Motor neuron (in vitro differentiated cells): ENCODE data around the gene PARVA. TPM values are rescaled to one million over a fixed set of nuclear protein-coding genes. Genes with fewer than 3 reads are reported as not detected.
A peak's percentile ranks its signal among the peaks of the same experiment; 100 is the strongest.

Source experiments
- ATAC-seq, 8 experiments: fragments of 200-7000 bp; cut with Tn5 transposase; replicated peaks in 6 of 8; 2 replicates each; pipeline ENCODE4 v1.8.0; 2021; ENCODE audit warnings: mild to moderate bottlenecking in 8 of 8, moderate library complexity in 8 of 8
- H3K27ac ChIP-seq, 2 donors: fragments of 250-450 bp; sonication (Bioruptor Pico); 2 replicates each; pipeline ENCODE4 v1.9.0; 2021; ENCODE audit warnings: antibody characterized with exemption in 2 of 2, mild to moderate bottlenecking in 2 of 2, moderate library complexity in 1 of 2
- H3K4me1 ChIP-seq, 2 donors: fragments of 250-450 bp; sonication (Bioruptor Pico); replicated peaks in 1 of 2; 2 replicates each; pipeline ENCODE4 v1.6.1; 2021; ENCODE audit warnings: antibody characterized with exemption in 2 of 2, mild to moderate bottlenecking in 2 of 2, moderate library complexity in 1 of 2
- H3K4me3 ChIP-seq, 5 donors: fragments of 250-450 bp; sonication (Bioruptor Pico); 2 replicates each; pipeline ENCODE4 v1.9.0; 2021; ENCODE audit warnings: antibody characterized with exemption in 5 of 5, mild to moderate bottlenecking in 5 of 5, moderate library complexity in 4 of 5
- WGBS, 10 experiments: fragments of 450-650 bp; shearing (Covaris generic); methylation state at CpG; one replicate each; pipeline ENCODE4 v1.0.0; 2022; 5-methylcytosine and 5-hydroxymethylcytosine counted together
- in situ Hi-C, 9 experiments: fragments of 400-800 bp; cut with MboI; loops; one replicate each; pipeline ENCODE4 v1.15.0; 2021; ENCODE audit warnings: low sequenced_read_pairs in 9 of 9, low pct_unique_long_range_greater_than_20kb in 2 of 9; ENCODE audit not compliant: unreplicated experiment in 9 of 9
- total RNA-seq, 8 experiments: library from RNA; unstranded; fragments of 300-600 nt; gene quantifications; 2 replicates each; pipeline versions ENCODE4 v1.2.3 to v1.2.4, GENCODE V29; 2022

PARVA gene
- total RNA-seq, 8 experiments from 2014 or later, result 4.8 to 59.4 (median 10.8) TPM

GRCh38 chr11:12444601-12445000, 67.2 kb downstream of the PARVA start:
- 20 to 100% (median 63%) methylated on average over 1 to 2 of the region's 2 CpGs; no CpG with 5 or more reads in 6 of the 10 experiments for WGBS, 10 experiments
- no peak for ATAC-seq
- in situ Hi-C loops, result no loop called here
- Histone ChIP-seq H3K4me1 (no peaks in the 10 kb centered on the region), H3K27ac (no peak overlapping the region), H3K4me3 (no peak overlapping the region)

GRCh38 chr11:12445001-12445400, 67.6 kb downstream of the PARVA start:
- no peak for ATAC-seq

GRCh38 chr11:12446863-12447262, 69.5 kb downstream of the PARVA start:
- in situ Hi-C loops, result no loop called here
- ATAC-seq, result no peak
- Histone ChIP-seq H3K27ac (no peak overlapping the region), H3K4me1 (no peaks in the 10 kb centered on the region), H3K4me3 (no peak overlapping the region)

More at GRCh38 chr11:12445001-12445400, 67.6 kb downstream of the PARVA start:
- 80 to 100% (median 100%) methylated on average over 1 to 2 of the region's 2 CpGs; no CpG with 5 or more reads in 4 of the 10 experiments for WGBS, 10 experiments
- Histone ChIP-seq H3K27ac (no peak overlapping the region), H3K4me1 (no peaks in the 10 kb centered on the region), H3K4me3 (no peak overlapping the region)
- in situ Hi-C loops, result no loop called here

GRCh38 chr11:12448131-12448939, 71.0 kb downstream of the PARVA start:
- Histone ChIP-seq H3K27ac (no peak overlapping the region), H3K4me1 (no peaks in the 10 kb centered on the region), H3K4me3 (no peak overlapping the region)
- WGBS, 10 experiments, result 46 to 100% (median 79%) methylated on average over 1 to 7 of the region's 9 CpGs
- ATAC-seq, result no peak
- in situ Hi-C loops, result no loop called here

GRCh38 chr11:12449961-12450715, 72.8 kb downstream of the PARVA start:
- ATAC-seq, result peak in 3 of 8 experiments; percentile 88 to 96 (median 90)
- Histone ChIP-seq H3K4me3 (no peak overlapping the region), H3K27ac (no peak overlapping the region), H3K4me1 (no peaks in the 10 kb centered on the region)
- 14 to 100% (median 100%) methylated on average over 1 to 2 of the region's 3 CpGs; no CpG with 5 or more reads in 3 of the 10 experiments for WGBS, 10 experiments
- in situ Hi-C loops, result no loop called here

- in situ Hi-C loops, result no loop called here
- Histone ChIP-seq H3K27ac (no peak overlapping the region), H3K4me3 (no peak overlapping the region), H3K4me1 (peaks cover 3% of the 10 kb centered on the region in 2 donors)
- no peak for ATAC-seq
- 86 to 100% (median 93%) methylated on average over 1 to 2 of the region's 2 CpGs; no CpG with 5 or more reads in 2 of the 10 experiments for WGBS, 10 experiments
These were observed 73.9 kb downstream of the PARVA start for GRCh38 chr11:12451179-12451814.

- Histone ChIP-seq H3K4me1 (peaks cover 20 to 21% of the 10 kb centered on the region in 2 donors), H3K4me3 (no peak overlapping the region), H3K27ac (no peak overlapping the region)
- no peak for ATAC-seq
- 100% methylated on average over 1 to 2 of the region's 2 CpGs; no CpG with 5 or more reads in 5 of the 10 experiments for WGBS, 10 experiments
- in situ Hi-C loops, result no loop called here
These were observed 75.9 kb downstream of the PARVA start for GRCh38 chr11:12453243-12453642.

- in situ Hi-C loops, result no loop called here
- Histone ChIP-seq H3K4me3 (no peak overlapping the region), H3K4me1 (peaks cover 20 to 21% of the 10 kb centered on the region in 2 donors), H3K27ac (no peak overlapping the region)
- ATAC-seq, result no peak
These were observed 77.4 kb downstream of the PARVA start for GRCh38 chr11:12454782-12455181.

GRCh38 chr11:12455938-12456337, 78.6 kb downstream of the PARVA start:
- in situ Hi-C loops, result no loop called here
- no peak for ATAC-seq

GRCh38 chr11:12456651-12457579, 79.5 kb downstream of the PARVA start:
- in situ Hi-C loops, result no loop called here
- Histone ChIP-seq H3K4me3 (no peak overlapping the region), H3K27ac (peak overlapping the region; percentile 4 to 39), H3K4me1 (peaks cover 20 to 38% of the 10 kb centered on the region in 2 donors)
- ATAC-seq, result peak; percentile 65 to 86 (median 83)
- WGBS, 10 experiments, result 0 to 83% (median 27%) methylated on average over 2 to 5 of the region's 5 CpGs; no CpG with 5 or more reads in 2 of the 10 experiments

More at GRCh38 chr11:12455938-12456337, 78.6 kb downstream of the PARVA start:
- WGBS, 10 experiments, result 0 to 100% (median 93%) methylated on average over 1 to 4 of the region's 4 CpGs; no CpG with 5 or more reads in 2 of the 10 experiments
- H3K4me1 ChIP-seq, result peaks cover 20 to 31% of the 10 kb centered on the region in 2 donors
- no peak overlapping the region for H3K4me3 ChIP-seq
- no peak overlapping the region for H3K27ac ChIP-seq

GRCh38 chr11:12458042-12458441, 80.7 kb downstream of the PARVA start:
- in situ Hi-C loops, result no loop called here
- H3K27ac ChIP-seq, result no peak overlapping the region
- WGBS, 10 experiments, result 80 to 100% (median 100%) methylated on average over 1 to 4 of the region's 6 CpGs; no CpG with 5 or more reads in 5 of the 10 experiments
- peaks cover 20 to 38% of the 10 kb centered on the region in 2 donors for H3K4me1 ChIP-seq
- H3K4me3 ChIP-seq, result no peak overlapping the region
- ATAC-seq, result no peak

GRCh38 chr11:12459374-12459773, 82.0 kb downstream of the PARVA start:
- in situ Hi-C loops, result no loop called here
- WGBS, 10 experiments, result 63 to 96% (median 88%) methylated on average over 2 to 5 of the region's 5 CpGs
- no peak overlapping the region for H3K4me3 ChIP-seq
- no peak overlapping the region for H3K27ac ChIP-seq
- no peak for ATAC-seq
- peaks cover 20 to 38% of the 10 kb centered on the region in 2 donors for H3K4me1 ChIP-seq
